C4-2B (cell line): ENCODE results near the gene PBX4.

ENCODE experiments used
- H3K27ac ChIP-seq: fragments of 450-650 bp; 2 replicates; pipeline ENCODE4 v1.5.1; 2017
- CTCF ChIP-seq: fragments of 450-650 bp; conservative IDR thresholded peaks from 2 replicates; pipeline ENCODE4 v1.5.1; 2017; ENCODE audit warnings: mild to moderate bottlenecking
- ZFX ChIP-seq: fragments of 450-650 bp; IDR thresholded peaks from 2 replicates; pipeline ENCODE4 v1.6.1; 2017

Gene PBX4

GRCh38 chr19:19637186-19637522 lies 18.7 kb upstream of the PBX4 start:
- TF ChIP-seq CTCF, result no peak
- TF ChIP-seq ZFX, result no peak
- no peak overlapping the region for H3K27ac ChIP-seq

DNA sequence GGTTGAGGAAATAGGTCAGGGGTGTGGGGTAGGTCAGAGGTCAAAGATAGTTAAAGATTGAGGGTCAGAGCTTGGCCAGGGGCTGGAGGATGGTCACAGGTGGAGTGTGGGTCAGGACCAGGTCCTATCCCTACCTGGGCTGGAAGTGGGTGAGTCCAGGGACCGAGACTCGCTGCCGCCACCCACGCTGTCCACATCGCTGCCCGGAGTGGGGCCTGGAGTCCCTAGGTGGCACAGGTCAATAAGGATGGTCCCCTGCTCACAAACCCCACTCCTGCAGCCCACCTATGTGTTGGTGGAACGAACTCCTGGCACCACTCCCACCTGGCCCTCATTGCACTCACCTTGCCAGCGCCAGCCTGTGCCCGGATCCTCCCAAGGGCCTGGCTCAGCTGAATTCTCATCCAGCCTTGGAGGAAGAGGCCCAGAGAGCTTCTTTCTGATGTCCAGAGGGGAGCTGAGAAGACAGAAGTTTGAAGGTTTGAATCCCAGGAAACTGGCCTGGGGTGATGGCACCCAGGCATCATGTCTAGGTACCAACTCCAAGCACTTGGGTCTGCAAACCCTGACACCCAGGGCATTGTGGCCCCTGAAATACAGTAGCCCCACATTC lies 18.2 kb upstream of the PBX4 start:
- TF ChIP-seq ZFX (no peak), CTCF (no peak)
- no peak overlapping the region for H3K27ac ChIP-seq

- H3K27ac ChIP-seq, result no peak overlapping the region
Observed at GRCh38 chr19:19635313-19635702, 16.8 kb upstream of the PBX4 start.

DNA sequence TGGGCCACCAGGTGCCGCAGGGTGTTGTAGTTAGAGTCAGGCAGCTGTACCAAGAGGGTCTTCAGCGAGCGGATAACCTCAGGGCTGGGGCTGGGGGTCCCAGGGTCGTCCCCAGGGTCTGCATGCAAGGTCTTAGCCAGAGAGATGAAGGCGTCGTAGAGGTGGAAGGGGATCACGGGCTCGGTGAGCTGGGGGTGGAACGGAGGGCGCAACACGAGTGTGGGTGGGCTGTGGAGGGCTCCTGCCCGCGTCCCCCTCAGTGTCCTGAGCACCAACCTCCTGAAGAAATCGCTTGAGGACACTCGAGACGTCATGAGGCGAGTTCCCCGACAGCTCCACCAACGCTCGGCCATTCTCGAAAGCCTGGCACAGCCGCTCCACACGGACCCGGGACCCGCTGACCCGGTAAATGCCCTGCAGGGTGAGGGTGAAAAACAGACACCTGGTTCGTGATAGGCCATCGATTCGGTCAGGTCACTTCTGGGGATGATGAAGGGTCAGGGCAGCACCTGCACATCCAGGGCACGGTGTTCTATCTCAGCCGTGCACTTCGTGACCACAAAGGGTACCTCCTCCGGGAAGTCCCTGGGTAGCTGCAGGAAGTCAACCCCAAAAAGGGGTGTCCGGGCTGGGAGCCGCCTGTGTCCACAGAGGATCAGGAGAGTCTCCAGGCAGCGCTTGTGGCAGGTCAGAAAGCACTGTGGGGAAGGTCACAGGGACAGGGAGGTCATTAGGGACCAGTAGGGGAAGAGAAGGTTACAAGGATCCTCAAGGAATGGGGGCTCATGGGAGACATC lies 16.2 kb upstream of the PBX4 start:
- TF ChIP-seq CTCF (no peak), ZFX (no peak)
- no peak overlapping the region for H3K27ac ChIP-seq

More at GRCh38 chr19:19635313-19635702, 16.8 kb upstream of the PBX4 start:
- no peak for TF ChIP-seq CTCF
- no peak for TF ChIP-seq ZFX

GRCh38 chr19:19633711-19634515 lies 15.4 kb upstream of the PBX4 start:
- TF ChIP-seq ZFX, result no peak
- TF ChIP-seq CTCF, result no peak
- H3K27ac ChIP-seq, result no peak overlapping the region

DNA sequence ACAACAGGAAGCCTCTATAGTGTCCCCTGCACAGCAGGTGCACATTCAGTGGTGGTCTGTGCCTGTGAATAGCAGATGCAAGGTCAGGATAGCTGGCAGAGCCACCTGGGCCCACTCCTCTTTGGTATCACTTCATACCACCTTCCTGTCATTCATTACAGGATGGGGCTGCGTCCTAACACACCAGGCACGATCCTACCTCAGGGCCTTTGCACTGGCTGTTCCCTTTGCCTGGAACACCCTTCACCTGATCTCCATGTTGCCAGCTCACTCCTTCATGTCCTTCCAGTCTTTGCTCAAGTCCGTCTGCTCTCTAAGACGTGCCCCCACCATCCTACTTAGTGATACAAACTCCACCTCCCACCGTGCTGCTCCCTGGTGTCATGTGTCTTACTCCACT lies 14.2 kb upstream of the PBX4 start:
- no peak overlapping the region for H3K27ac ChIP-seq
- TF ChIP-seq ZFX (no peak), CTCF (no peak)

GRCh38 chr19:19631346-19631745 lies 12.9 kb upstream of the PBX4 start:
- TF ChIP-seq CTCF (no peak), ZFX (no peak)
- H3K27ac ChIP-seq, result no peak overlapping the region
